Activated T-helper 1 cell treated with anti-CD3 and anti-CD28 coated beads, Interleukin-12 subunit alpha, Interleukin-12 subunit beta, Interleukin-2, Interleukin-4 antibody, amounts not matched to agents 30 ng/mL and 10 ng/mL and 1 ng/mL, durations not matched to agents 14 hours and 24 hours and 36 hours (primary cell): Measurements from ENCODE around the gene ARSI. TPM values are rescaled to one million over a fixed set of nuclear protein-coding genes. Genes with fewer than 3 reads are reported as not detected.

Experiments used
- DNase-seq: peaks from one replicate; pipeline ENCODE4 v3.0.0; 2021; ENCODE audit warnings: low spot score
- H3K27ac Mint-ChIP-seq: one replicate; pipeline ENCODE4 v1.8.0; 2021; ENCODE audit warnings: mild to moderate bottlenecking, mixed read lengths
- H3K27me3 Mint-ChIP-seq: one replicate; pipeline ENCODE4 v1.8.0; 2022; ENCODE audit warnings: mild to moderate bottlenecking, moderate library complexity, mixed read lengths; ENCODE audit not compliant: insufficient read depth
- H3K36me3 Mint-ChIP-seq: one replicate; pipeline ENCODE4 v1.8.0; 2021; ENCODE audit warnings: low read depth, mixed read lengths
- H3K4me1 Mint-ChIP-seq: one replicate; pipeline ENCODE4 v1.8.0; 2021; ENCODE audit warnings: low read depth, mixed read lengths
- H3K4me3 Mint-ChIP-seq: one replicate; pipeline ENCODE4 v1.8.0; 2021; ENCODE audit warnings: mild to moderate bottlenecking, moderate library complexity, mixed read lengths
- H3K9me3 Mint-ChIP-seq: one replicate; pipeline ENCODE4 v1.8.0; 2021; ENCODE audit warnings: mixed read lengths
- intact Hi-C: fragments of 100-400 bp; cut with micrococcal nuclease; formaldehyde crosslinking; loops from one replicate; pipeline ENCODE4 v1.15.1; 2024
- total RNA-seq: library from RNA; stranded (reverse); gene quantifications from 2 replicates; pipeline ENCODE4 v1.2.3, GENCODE V29; 2022

Gene ARSI
- total RNA-seq, 1 donor from 2014 or later = not detected

DNA sequence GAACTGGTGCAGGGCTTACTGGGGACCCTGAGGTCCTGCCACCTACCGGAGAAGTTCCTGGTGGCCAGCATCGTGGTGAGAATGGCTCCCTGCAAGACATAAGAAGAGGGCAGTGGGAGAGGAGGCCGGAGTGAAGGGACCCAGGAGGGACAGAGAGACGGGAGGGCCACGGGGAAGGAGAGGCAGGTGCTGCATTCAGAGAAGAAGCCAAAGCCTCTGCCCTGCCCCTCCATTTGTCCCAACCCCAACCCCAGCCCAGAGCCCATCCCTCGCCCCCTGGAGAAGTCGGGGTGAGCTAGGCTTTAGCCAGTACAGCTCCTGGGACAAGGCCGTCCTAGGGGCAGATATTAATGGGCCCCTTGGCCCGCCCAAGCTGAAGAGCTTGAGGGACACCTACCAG, 55.0 kb downstream of the ARSI start:
- no peak overlapping the region for H3K4me3 Mint-ChIP-seq
- no peak overlapping the region for H3K27ac Mint-ChIP-seq
- no peaks in the 10 kb centered on the region for H3K4me1 Mint-ChIP-seq
- no peaks in the 10 kb centered on the region for H3K36me3 Mint-ChIP-seq
- no peaks in the 10 kb centered on the region for H3K9me3 Mint-ChIP-seq
- H3K27me3 Mint-ChIP-seq = no peaks in the 10 kb centered on the region
- DNase-seq = no peak
- intact Hi-C loops = no loop called here

DNA sequence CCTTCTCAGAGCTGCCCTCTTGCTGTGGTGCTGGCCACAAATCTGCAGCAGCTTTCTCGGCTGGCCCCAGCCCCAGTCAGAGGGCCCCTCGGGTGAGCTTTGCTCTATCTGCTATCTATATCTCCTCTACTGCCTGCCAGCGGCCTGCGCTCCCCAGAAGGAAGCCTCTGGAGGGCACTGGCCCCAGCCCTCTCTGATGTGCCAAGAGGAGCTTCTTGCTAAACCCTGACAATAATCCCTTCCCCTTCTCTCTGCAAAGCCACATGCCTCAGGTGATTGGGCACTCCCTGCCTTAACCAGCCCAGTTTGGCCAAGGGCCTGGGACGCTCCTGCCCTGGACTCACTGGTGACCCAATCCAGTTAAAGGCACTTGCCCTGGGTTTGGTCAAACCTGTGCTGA, 55.9 kb downstream of the ARSI start:
- intact Hi-C loops = no loop called here

GRCh38 chr5:150246429-150246828, 56.3 kb downstream of the ARSI start:
- intact Hi-C loops = no loop called here
- Mint-ChIP-seq H3K36me3 (no peaks in the 10 kb centered on the region), H3K27me3 (peaks cover 2% of the 10 kb centered on the region)

More for the DNA sequence above, 55.9 kb downstream of the ARSI start:
- peaks cover under 1% of the 10 kb centered on the region for H3K27me3 Mint-ChIP-seq
- H3K4me3 Mint-ChIP-seq = no peak overlapping the region
- DNase-seq = no peak
- no peaks in the 10 kb centered on the region for H3K4me1 Mint-ChIP-seq
- no peaks in the 10 kb centered on the region for H3K36me3 Mint-ChIP-seq
- no peaks in the 10 kb centered on the region for H3K9me3 Mint-ChIP-seq
- H3K27ac Mint-ChIP-seq = no peak overlapping the region

More at GRCh38 chr5:150246429-150246828, 56.3 kb downstream of the ARSI start:
- no peaks in the 10 kb centered on the region for H3K9me3 Mint-ChIP-seq
- no peak overlapping the region for H3K27ac Mint-ChIP-seq
- H3K4me3 Mint-ChIP-seq = no peak overlapping the region
- DNase-seq = no peak
- no peaks in the 10 kb centered on the region for H3K4me1 Mint-ChIP-seq

Other genes starting within 250 kb of the ARSI start
- 0.10 TPM in 1 of 2 replicates, not detected in the other for gene CSF1R, start 216.4 kb downstream of the ARSI start, total RNA-seq
- 0.76 and 1.0 TPM in 2 replicates for gene PDGFRB, start 147.1 kb downstream of the ARSI start, total RNA-seq
- not detected in 2 replicates for gene CDX1, start 136.1 kb downstream of the ARSI start, total RNA-seq
- not detected in 2 replicates for gene SLC6A7, start 112.8 kb downstream of the ARSI start, total RNA-seq
- not detected in 2 replicates for gene CAMK2A, start 13.1 kb downstream of the ARSI start, total RNA-seq
- gene TCOF1, start 54.8 kb upstream of the ARSI start, total RNA-seq = 130 and 131 TPM in 2 replicates
- 440 and 444 TPM in 2 replicates for gene CD74, start 110.0 kb upstream of the ARSI start, total RNA-seq
- gene RPS14, start 146.8 kb upstream of the ARSI start, total RNA-seq = 2,328 and 2,429 TPM in 2 replicates
- 2.8 and 3.9 TPM in 2 replicates for gene NDST1, start 205.2 kb upstream of the ARSI start, total RNA-seq